GM13976 (cell line): Measurements from ENCODE around the gene TNNI3K.

Experiments
- DNase-seq: peaks from one replicate; pipeline ENCODE4 v3.0.0; 2012; ENCODE audit warnings: low spot score
- in situ Hi-C: fragments of 300-500 bp; cut with MboI; formaldehyde crosslinking; loops from one replicate; pipeline ENCODE4 v1.12.0; 2022; ENCODE audit warnings: low sequenced_read_pairs, mixed read lengths, inconsistent platforms; ENCODE audit not compliant: unreplicated experiment
- TF ChIP-seq, protein P1 (sequence below): IDR thresholded peaks from 2 replicates; pipeline ENCODE4 v1.5.1; 2012; ENCODE audit warnings: borderline replicate concordance, mild to moderate bottlenecking; ENCODE audit not compliant: insufficient read depth; ENCODE audit errors: extremely low read depth, missing control alignments, control extremely low read depth

Gene TNNI3K

DNA sequence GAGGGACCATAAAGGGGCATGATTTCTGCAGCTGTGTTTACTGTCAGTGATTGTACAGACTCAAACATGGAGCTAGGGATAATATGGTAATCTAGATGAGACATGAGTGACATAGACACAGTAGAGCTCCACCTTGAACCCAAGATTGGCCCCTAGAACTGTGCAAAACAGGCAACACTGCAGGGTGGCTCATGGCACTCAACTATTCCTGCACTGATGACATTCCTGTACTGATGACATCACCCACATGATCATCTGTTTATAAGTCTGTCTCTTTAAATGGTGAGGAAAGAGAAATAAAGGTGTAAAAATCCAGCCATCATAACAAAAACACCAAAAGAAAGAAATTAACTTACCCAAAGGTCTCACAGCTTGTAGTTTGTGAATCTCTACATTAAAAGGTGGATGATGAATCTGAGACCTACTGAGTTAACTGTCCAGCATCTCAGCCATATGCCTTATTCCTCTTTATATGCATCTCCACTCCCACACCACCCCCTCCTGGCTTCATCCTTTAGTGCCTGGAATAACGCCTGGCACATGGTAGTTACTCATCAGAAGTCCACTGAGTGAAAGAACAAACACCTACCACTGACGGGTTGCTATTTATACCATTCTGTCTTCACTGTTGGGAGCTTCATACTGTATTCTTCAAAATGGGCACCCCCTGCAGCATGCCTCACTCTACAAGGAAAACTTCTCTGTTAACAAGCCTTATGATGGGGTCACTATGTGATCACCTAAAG lies 277.2 kb downstream of the TNNI3K start, which contains the start of gene LRRC53:
Gene LRRC53 (minus strand): TSS at position 442 of the 746 bp plus-strand sequence. CDS start 29,262 bp downstream, outside the sequence.
- in situ Hi-C loops, result no loop called here
- TF ChIP-seq, protein P1, sequence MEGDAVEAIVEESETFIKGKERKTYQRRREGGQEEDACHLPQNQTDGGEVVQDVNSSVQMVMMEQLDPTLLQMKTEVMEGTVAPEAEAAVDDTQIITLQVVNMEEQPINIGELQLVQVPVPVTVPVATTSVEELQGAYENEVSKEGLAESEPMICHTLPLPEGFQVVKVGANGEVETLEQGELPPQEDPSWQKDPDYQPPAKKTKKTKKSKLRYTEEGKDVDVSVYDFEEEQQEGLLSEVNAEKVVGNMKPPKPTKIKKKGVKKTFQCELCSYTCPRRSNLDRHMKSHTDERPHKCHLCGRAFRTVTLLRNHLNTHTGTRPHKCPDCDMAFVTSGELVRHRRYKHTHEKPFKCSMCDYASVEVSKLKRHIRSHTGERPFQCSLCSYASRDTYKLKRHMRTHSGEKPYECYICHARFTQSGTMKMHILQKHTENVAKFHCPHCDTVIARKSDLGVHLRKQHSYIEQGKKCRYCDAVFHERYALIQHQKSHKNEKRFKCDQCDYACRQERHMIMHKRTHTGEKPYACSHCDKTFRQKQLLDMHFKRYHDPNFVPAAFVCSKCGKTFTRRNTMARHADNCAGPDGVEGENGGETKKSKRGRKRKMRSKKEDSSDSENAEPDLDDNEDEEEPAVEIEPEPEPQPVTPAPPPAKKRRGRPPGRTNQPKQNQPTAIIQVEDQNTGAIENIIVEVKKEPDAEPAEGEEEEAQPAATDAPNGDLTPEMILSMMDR, result no peak
- DNase-seq, result no peak

DNA sequence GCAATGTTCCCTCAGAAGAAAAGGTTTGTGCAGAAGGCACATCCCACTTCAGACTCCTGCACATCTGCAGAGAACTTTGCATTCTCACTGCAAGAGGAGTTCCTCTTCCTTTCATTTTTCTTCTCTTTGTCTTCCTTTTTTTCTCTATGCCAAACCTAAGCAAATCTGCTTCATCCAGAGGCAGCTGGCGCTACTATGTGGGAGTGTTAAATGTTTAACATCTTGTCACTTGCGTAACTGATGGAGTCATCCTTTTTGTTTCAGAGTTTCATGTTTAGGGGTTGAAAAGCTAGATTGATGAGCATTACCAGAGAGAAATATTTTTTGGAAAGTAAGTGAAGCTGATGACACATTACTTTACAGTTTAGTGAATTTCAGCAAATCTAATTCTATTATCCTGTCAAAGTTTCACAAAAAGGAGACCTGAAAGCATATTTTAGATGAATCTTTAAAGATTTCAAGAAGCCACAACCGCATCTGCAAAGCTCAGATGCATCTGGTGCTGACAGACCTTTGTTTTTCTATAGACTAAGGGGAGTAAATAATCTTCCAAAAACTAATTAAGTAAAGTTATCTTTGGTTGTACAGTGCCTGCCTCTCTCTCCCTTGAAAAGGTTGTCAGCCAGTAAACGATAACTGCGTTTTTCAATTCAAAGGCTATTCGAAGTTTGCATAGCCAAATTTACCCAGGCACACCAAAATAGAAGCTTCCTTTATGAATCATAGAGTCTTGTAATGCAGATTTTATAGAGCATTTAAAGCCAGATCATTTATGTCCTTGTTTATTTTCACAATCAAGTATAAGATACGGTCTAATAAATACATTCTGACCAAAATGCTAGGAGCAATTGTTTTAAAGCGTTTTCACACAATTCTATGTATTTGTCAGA lies 278.5 kb downstream of the TNNI3K start:
- no peak for DNase-seq
- in situ Hi-C loops, result no loop called here
- TF ChIP-seq, protein P1, result no peak

DNA sequence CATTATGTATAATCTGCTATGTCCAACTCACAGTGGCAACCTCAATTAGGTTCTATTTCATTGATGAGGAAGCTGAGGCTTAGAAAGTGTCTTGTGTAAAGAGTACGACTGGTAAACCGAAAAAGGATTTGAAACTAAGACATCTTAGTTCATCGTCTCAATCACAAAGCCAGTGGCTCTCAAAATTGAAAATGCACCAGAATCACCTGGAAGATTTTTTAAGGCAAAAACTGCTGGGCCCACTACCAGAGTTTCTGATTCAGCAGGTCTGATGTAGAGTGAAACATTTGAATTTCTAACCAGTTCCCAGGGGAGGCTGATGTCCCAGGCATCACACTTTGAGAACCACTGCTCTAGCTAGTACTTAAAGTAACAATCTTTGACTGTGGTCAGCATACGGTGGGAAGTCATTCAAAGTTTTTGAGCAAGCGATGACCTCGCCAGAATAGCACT lies 282.4 kb downstream of the TNNI3K start:
- TF ChIP-seq, protein P1, result no peak
- in situ Hi-C loops, result no loop called here
- peak; percentile 6 for DNase-seq

DNA sequence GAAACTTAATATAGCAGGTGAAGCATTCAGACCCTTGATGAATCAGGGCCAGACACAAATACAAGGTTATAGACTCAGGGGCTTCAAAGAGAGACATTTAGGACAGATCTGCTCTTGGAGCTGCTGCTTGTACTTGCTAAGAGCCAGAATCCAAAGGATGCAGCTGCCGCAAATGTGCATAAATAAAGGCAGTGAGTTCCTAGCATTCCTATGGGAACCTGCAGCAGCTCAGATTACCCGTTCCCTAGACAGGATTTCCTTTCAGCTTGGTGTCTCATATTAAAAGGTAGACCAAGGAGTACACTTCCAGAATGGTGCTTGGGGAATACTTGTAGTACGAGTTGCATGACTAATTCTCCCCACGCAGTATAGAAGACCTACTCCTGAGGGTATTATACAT lies 287.0 kb downstream of the TNNI3K start:
- DNase-seq, result no peak
- TF ChIP-seq, protein P1, result no peak
- in situ Hi-C loops, result no loop called here

DNA sequence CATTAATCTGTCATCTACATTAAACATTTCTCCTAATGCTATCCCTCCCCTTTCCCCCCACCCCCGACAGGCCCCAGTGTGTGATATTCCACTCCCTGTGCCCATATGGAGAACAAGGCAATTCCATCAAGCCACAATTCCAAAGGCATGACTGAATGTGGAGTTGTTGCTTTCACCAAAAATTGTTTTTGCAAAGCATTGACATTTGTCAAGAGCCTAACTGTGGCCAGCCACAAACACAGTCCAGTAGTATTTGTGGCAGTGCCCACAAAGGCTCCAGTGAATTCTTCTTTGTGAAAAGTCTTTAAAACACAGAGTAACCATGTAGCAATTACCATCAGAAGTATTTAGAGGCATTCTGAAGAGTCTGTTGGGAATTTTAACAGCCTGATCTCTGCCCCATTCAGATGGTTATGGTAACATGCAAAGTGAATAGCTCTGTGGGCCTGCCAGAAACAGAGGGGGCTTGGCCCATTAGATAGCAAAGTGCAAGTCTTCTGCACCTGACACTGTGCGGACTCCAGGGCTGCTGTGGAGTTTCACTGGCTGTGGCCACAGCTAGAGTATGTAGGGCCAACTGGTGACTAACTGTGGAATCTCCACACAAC lies 288.8 kb downstream of the TNNI3K start:
- in situ Hi-C loops, result no loop called here
- TF ChIP-seq, protein P1, result no peak
- no peak for DNase-seq

DNA sequence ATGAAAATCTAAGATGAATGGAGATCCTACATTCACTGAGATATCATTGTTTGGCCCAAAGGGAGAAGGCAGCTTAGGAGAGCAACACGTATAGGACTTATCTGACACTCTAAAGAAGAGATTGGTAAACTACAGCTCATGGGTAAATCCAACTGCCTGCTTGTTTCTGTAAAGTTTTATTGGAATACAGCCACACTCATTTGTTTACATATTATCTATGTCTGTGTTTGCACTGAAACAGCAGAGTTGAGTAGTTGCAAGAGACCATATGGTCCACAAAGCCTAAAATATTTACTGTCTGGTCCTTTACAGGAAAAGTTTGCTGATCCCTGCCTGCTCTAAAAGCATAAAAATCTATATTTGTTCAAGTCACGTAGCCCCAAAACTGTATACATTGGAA lies 291.5 kb downstream of the TNNI3K start:
- TF ChIP-seq, protein P1, result no peak
- in situ Hi-C loops, result no loop called here
- DNase-seq, result no peak
